Neural progenitor cell (in vitro differentiated cells): ENCODE data around the gene NELFB.

ENCODE experiments used
- EZH2 ChIP-seq: fragments of 200-600 bp; sonication (generic); IDR thresholded peaks from 2 replicates; pipeline ENCODE4 v1.6.1; 2017; ENCODE audit warnings: antibody characterized with exemption, mild to moderate bottlenecking, moderate library complexity
- TF ChIP-seq, protein P1 (sequence below): fragments of 200-600 bp; sonication (generic); IDR thresholded peaks from 2 replicates; pipeline ENCODE4 v1.5.1; 2017; ENCODE audit warnings: antibody characterized with exemption, mild to moderate bottlenecking

DNA sequence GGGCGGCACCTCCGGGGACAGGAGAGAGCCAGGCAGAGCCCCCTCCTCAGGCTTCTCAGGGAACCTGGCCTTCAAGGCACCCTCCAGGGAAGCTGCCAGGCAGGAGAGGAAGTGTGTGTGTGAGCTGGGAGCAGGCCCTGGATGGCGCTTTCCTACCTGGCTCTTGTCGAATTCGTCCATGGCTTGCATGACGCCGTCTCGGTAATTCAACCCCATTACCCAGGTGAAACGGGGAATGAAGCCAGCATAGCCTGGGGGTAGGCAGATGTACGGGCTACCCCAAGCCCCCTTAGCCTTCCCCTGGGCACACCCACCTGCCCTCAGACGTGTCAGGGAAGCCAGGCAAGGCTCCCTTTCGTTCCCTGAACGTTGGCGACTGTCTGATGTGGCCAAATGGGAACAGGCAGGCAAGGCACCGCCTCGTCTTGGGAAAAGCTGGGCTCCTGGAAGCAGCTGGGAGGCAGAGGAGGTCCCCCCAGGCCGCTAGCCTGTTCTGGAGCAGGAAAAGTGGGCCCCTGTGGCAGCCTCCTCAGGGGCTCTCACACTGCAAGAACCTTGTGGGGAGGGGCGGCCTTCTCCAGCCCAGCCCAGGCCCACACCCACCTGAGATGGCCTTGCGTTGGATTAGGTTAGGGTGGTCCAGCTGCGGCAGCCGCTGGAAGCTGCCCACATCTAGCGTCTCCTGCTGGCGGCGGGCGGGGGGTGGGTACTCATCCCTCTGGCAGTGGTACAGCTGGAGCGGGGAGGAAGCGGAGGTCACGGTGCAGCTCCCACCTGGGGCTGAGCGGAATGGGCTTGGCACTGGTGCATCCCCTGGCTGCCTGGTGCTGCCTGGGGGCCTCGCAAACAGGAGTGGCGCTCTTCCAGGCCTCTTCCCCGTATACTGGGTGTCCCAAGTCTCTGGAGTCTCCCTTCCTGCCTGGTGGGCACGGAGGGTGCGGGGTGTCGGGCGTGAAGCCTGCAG is 10.4 kb upstream of the NELFB start:
- TF ChIP-seq, protein P1, sequence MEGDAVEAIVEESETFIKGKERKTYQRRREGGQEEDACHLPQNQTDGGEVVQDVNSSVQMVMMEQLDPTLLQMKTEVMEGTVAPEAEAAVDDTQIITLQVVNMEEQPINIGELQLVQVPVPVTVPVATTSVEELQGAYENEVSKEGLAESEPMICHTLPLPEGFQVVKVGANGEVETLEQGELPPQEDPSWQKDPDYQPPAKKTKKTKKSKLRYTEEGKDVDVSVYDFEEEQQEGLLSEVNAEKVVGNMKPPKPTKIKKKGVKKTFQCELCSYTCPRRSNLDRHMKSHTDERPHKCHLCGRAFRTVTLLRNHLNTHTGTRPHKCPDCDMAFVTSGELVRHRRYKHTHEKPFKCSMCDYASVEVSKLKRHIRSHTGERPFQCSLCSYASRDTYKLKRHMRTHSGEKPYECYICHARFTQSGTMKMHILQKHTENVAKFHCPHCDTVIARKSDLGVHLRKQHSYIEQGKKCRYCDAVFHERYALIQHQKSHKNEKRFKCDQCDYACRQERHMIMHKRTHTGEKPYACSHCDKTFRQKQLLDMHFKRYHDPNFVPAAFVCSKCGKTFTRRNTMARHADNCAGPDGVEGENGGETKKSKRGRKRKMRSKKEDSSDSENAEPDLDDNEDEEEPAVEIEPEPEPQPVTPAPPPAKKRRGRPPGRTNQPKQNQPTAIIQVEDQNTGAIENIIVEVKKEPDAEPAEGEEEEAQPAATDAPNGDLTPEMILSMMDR: peak; percentile 6
- no peak for TF ChIP-seq EZH2
